Panc1 (cell line): ENCODE data around the gene PKP3. TPM values are rescaled to one million over a fixed set of nuclear protein-coding genes. Genes with fewer than 3 reads are reported as not detected.

Experiments used
- ATAC-seq: fragments of 200-7000 bp; cut with Tn5 transposase; 2 replicates; pipeline ENCODE4 v1.9.1; 2020; ENCODE audit warnings: mild to moderate bottlenecking, moderate library complexity
- BruUV-seq: library from RNA; stranded (reverse); fragments of 400-500 nt; replicated peaks from 2 replicates; lab custom pipeline; 2021; lab: Mats Ljungman, UMichigan
- CTCF ChIA-PET: fragments of 300-600 bp; sonication (Branson Sonifier 250); formaldehyde crosslinking; loops from one replicate; lab custom pipeline; 2022; ENCODE audit warnings: antibody characterized with exemption; lab: Charles Lee
- POLR2A ChIA-PET: fragments of 300-600 bp; sonication (Branson Sonifier 250); formaldehyde crosslinking; loops from one replicate; lab custom pipeline; 2022; ENCODE audit warnings: antibody characterized with exemption; lab: Charles Lee
- DNase-seq: peaks from one replicate; pipeline ENCODE4 v3.0.0-alpha.2; 2010; ENCODE audit warnings: low read depth, low spot score
- H3K27ac ChIP-seq: 2 replicates; pipeline ENCODE4 v1.5.1; 2011; ENCODE audit warnings: mild to moderate bottlenecking, low read length, inconsistent platforms
- H3K27me3 ChIP-seq: fragments of 200-500 bp; sonication (Bioruptor generic); 2 replicates; pipeline ENCODE4 v1.6.0; 2014; ENCODE audit warnings: low read length, inconsistent platforms; ENCODE audit not compliant: control insufficient read depth, insufficient read depth
- H3K36me3 ChIP-seq: fragments of 200-500 bp; sonication (Bioruptor generic); 2 replicates; pipeline ENCODE4 v1.5.1; 2014; ENCODE audit warnings: inconsistent platforms, mild to moderate bottlenecking, low read length, moderate library complexity; ENCODE audit not compliant: control insufficient read depth, insufficient read depth
- H3K4me1 ChIP-seq: 2 replicates; pipeline ENCODE4 v1.5.1; 2011; ENCODE audit warnings: inconsistent platforms, mild to moderate bottlenecking, low read length, moderate library complexity; ENCODE audit not compliant: control insufficient read depth, insufficient read depth
- H3K4me3 ChIP-seq, 2 experiments: 2 replicates each; pipeline ENCODE4 v1.5.1; 2011 to 2012; ENCODE audit warnings: low read depth in 2 of 2, low read length in 2 of 2, mild to moderate bottlenecking in 2 of 2, inconsistent platforms in 1 of 2, moderate library complexity in 1 of 2
- H3K9me3 ChIP-seq: fragments of 200-500 bp; sonication (Bioruptor generic); 2 replicates; pipeline ENCODE4 v1.5.1; 2014; ENCODE audit warnings: low read depth, mild to moderate bottlenecking, inconsistent platforms, low read length, moderate library complexity; ENCODE audit not compliant: control insufficient read depth, insufficient read depth
- POLR2AphosphoS5 ChIP-seq: IDR thresholded peaks from 2 replicates; pipeline ENCODE4 v1.6.1; 2012; ENCODE audit warnings: mild to moderate bottlenecking, low read depth, low read length, moderate library complexity
- SIN3A ChIP-seq: IDR thresholded peaks from 2 replicates; pipeline ENCODE4 v1.6.1; 2012; ENCODE audit warnings: low read depth, mild to moderate bottlenecking, low read length, moderate library complexity, borderline replicate concordance; ENCODE audit not compliant: insufficient read depth
- TCF7L2 ChIP-seq: IDR thresholded peaks from 2 replicates; pipeline ENCODE4 v1.6.1; 2011; ENCODE audit warnings: mild to moderate bottlenecking, low read depth, low read length, inconsistent platforms
- in situ Hi-C: cut with HindIII; loops from 2 replicates; pipeline ENCODE4 v1.10.0; 2016; ENCODE audit warnings: low sequenced_read_pairs, low pct_unique_long_range_greater_than_20kb
- intact Hi-C: fragments of 100-400 bp; cut with micrococcal nuclease; formaldehyde crosslinking; loops from one replicate; pipeline ENCODE4 v1.10.0; 2022; ENCODE audit not compliant: unreplicated experiment
- total RNA-seq: library from RNA; stranded (reverse); gene quantifications from one replicate; pipeline ENCODE4 v1.2.1, GENCODE V29; 2021; ENCODE audit not compliant: unreplicated experiment
- TF ChIP-seq, protein P1 (sequence below): fragments of 450-650 bp; IDR thresholded peaks from 2 replicates; pipeline ENCODE4 v1.5.1; 2017; ENCODE audit warnings: mild to moderate bottlenecking
- TF ChIP-seq, protein P2 (sequence below), 2 experiments: IDR thresholded peaks; 2 replicates each; pipeline ENCODE4 v1.6.1; 2011 to 2012; ENCODE audit warnings: low read depth in 2 of 2, control low read depth in 1 of 2, low read length in 1 of 2, mild to moderate bottlenecking in 1 of 2, moderate library complexity in 1 of 2; ENCODE audit not compliant: insufficient read depth in 1 of 2

The PKP3 gene
- total RNA-seq, 1 experiment from 2014 or later: 36.8 TPM

DNA sequence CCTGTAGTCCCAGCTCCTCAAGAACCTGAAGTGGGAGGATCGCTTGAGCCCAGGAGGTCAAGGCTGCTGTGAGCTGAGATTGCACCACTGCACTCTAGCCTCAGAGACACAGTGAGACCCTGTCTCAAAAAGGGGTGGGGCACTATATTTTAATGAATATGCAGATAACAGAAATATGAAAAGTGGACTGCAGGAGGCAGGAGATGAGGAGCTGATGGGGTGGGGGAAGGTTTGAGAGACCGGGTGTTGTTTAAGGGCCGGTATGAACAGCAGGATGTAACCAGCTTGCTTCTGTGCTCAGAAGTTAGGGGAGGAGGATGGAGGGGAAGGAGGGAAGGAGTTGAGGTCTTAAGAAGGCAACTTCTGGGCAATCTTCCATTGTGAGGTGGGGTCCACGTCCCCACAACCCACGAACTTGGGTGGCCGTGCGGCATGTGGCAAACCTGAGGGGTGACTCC is 26.0 kb upstream of the PKP3 start:
- CTCF ChIA-PET: interaction anchor here (1.2 to 1.4 kb wide), 4 partner anchors 9 to 80 kb away, joined by 3 to 14 read pairs (median 4); no protein-coding TSS in a partner anchor
- DNase-seq (no peak), ATAC-seq (peak; percentile 13)
- POLR2A ChIA-PET: no interaction called here
- Histone ChIP-seq H3K27me3 (no peaks in the 10 kb centered on the region), H3K27ac (peak overlapping the region; percentile 79), H3K4me3 (peak overlapping the region; percentile 37 to 52; a peak in 3 of 4 replicates), H3K4me1 (peaks cover 27% of the 10 kb centered on the region), H3K36me3 (no peaks in the 10 kb centered on the region), H3K9me3 (no peaks in the 10 kb centered on the region)
- in situ Hi-C loops: no loop called here
- TF ChIP-seq TCF7L2 (no peak), POLR2AphosphoS5 (no peak), SIN3A (no peak)
- TF ChIP-seq, protein P1, sequence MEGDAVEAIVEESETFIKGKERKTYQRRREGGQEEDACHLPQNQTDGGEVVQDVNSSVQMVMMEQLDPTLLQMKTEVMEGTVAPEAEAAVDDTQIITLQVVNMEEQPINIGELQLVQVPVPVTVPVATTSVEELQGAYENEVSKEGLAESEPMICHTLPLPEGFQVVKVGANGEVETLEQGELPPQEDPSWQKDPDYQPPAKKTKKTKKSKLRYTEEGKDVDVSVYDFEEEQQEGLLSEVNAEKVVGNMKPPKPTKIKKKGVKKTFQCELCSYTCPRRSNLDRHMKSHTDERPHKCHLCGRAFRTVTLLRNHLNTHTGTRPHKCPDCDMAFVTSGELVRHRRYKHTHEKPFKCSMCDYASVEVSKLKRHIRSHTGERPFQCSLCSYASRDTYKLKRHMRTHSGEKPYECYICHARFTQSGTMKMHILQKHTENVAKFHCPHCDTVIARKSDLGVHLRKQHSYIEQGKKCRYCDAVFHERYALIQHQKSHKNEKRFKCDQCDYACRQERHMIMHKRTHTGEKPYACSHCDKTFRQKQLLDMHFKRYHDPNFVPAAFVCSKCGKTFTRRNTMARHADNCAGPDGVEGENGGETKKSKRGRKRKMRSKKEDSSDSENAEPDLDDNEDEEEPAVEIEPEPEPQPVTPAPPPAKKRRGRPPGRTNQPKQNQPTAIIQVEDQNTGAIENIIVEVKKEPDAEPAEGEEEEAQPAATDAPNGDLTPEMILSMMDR: no peak
- TF ChIP-seq, protein P2, sequence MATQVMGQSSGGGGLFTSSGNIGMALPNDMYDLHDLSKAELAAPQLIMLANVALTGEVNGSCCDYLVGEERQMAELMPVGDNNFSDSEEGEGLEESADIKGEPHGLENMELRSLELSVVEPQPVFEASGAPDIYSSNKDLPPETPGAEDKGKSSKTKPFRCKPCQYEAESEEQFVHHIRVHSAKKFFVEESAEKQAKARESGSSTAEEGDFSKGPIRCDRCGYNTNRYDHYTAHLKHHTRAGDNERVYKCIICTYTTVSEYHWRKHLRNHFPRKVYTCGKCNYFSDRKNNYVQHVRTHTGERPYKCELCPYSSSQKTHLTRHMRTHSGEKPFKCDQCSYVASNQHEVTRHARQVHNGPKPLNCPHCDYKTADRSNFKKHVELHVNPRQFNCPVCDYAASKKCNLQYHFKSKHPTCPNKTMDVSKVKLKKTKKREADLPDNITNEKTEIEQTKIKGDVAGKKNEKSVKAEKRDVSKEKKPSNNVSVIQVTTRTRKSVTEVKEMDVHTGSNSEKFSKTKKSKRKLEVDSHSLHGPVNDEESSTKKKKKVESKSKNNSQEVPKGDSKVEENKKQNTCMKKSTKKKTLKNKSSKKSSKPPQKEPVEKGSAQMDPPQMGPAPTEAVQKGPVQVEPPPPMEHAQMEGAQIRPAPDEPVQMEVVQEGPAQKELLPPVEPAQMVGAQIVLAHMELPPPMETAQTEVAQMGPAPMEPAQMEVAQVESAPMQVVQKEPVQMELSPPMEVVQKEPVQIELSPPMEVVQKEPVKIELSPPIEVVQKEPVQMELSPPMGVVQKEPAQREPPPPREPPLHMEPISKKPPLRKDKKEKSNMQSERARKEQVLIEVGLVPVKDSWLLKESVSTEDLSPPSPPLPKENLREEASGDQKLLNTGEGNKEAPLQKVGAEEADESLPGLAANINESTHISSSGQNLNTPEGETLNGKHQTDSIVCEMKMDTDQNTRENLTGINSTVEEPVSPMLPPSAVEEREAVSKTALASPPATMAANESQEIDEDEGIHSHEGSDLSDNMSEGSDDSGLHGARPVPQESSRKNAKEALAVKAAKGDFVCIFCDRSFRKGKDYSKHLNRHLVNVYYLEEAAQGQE (IDR thresholded peaks at IDR 0.05; ENCODE audit: insufficient read depth in 1 of 2, low read depth in 2 of 2, low read length in 1 of 2): no peak
- intact Hi-C loops: no loop called here
- no TSS peak for BruUV-seq

DNA sequence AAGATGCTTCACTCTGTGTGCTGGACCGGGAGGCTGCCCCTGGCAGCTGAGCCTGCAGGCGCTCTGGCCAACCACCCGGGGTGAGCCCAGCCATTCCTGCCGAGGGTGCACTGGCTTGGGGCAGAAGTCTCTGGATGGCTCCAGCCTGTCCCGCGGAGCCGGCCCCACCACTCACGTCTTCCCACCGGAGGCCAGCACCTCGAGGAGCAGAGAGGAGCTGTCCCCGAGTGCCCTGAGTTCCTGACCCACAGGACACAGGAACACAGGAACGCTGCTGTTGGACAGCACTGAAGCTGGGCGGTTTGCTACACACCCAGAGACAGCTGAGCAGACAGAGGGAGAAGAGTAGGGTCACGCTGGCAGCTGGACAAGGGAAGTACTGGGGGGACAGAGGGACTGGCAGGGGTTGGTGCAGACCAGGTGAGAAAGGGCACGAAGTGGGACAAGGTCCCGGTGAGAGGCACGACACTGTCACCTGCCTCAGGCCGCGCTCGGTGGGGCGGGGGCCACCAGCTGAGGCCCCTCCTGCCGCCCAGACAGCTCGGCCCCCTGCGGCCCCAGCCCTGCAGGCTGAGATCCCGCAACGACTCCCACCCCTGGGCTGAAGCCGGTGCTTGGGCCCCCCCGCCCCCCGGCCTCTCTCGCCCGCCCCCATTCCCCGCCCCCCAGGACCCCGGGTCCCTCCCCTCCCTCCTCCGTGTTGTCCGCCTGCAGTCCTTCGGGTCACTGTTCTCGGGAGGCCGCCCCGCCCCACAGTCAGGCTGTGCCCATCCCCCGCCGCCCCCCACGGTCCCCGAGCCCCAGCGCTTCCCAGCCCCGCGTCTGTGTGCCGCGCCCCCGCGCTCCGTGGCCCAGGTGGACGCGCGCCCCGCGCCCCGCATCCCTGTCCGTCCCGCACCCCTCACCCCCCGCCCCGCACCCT is 25.3 kb upstream of the PKP3 start:
- no peaks in the 10 kb centered on the region for H3K27me3 ChIP-seq
- H3K9me3 ChIP-seq: no peaks in the 10 kb centered on the region
- ATAC-seq (peak; percentile 77), DNase-seq (no peak)
- ChIA-PET CTCF (interaction anchor here (1.2 to 1.4 kb wide), 4 partner anchors 9 to 80 kb away, joined by 3 to 14 read pairs (median 4); no protein-coding TSS in a partner anchor), POLR2A (no interaction called here)
- no TSS peak for BruUV-seq
- peak overlapping the region; percentile 37 to 52 for H3K4me3 ChIP-seq
- intact Hi-C loops: no loop called here
- in situ Hi-C loops: no loop called here
- TF ChIP-seq POLR2AphosphoS5: no peak
- TF ChIP-seq, protein P2 (IDR thresholded peaks at IDR 0.05; ENCODE audit: insufficient read depth in 1 of 2, low read depth in 2 of 2, low read length in 1 of 2): peak in 1 of 2 experiments; percentile 82; a peak in 2 of 4 replicates
- TF ChIP-seq SIN3A: peak; percentile 8; the same call in 1 of the 2 replicates
- TF ChIP-seq, protein P1: no peak
- no peak for TF ChIP-seq TCF7L2
- H3K4me1 ChIP-seq: peaks cover 27% of the 10 kb centered on the region
- peak overlapping the region; percentile 79 for H3K27ac ChIP-seq
- no peaks in the 10 kb centered on the region for H3K36me3 ChIP-seq
